ENCODE results near the gene STX2.

DNA sequence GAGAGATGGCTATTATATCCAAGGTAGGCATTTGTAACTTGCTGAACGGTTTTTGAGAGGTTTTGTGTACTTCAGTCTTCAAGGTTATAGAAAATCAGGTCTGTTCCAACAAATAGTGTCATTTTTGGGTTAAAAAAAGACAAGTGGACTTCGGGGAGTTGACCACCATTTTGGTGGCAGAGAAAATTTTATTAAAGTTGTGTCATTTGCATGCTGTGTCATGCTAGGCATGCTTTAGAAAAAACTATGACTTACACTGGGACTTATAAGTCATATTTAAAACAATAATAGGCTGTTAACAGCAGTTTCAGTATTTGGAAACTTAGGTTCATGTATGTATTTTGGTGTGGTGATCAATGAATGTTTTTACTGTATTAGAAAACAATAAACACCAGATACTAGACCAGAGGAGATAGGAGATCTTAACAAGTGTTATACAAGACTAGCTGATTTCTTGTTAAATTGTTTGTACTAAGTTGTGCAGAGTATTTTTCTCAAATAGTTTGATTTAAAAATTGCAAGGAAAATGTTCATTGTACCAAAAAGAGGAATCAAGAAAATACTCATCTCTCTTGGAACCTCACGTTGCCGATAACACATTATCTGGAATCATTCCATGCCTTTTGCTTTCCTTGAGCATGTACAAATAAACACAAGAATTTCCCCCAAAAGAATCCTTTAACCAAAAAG, 34.2 kb upstream of the STX2 start:
- TF ChIP-seq, protein P1, sequence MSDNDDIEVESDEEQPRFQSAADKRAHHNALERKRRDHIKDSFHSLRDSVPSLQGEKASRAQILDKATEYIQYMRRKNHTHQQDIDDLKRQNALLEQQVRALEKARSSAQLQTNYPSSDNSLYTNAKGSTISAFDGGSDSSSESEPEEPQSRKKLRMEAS (IDR thresholded peaks at IDR 0.05; ENCODE audit: insufficient read depth, insufficient read length) = no peak
- TF ChIP-seq MYC (IDR thresholded peaks at IDR 0.05; ENCODE audit: low read depth, low read length) (no peak), POLR2A (IDR thresholded peaks at IDR 0.05; ENCODE audit: low read depth, low read length) (peak; percentile 5), EZH2 (IDR thresholded peaks at IDR 0.05; ENCODE audit: borderline replicate concordance, low read depth, low read length, severe bottlenecking) (no peak), GATA2 (IDR thresholded peaks at IDR 0.05; ENCODE audit: insufficient read depth, insufficient read length, low read depth, low read length) (no peak), POLR2AphosphoS5 (IDR thresholded peaks at IDR 0.05; ENCODE audit: insufficient read depth, low read depth, low read length) (no peak), FOS (IDR thresholded peaks at IDR 0.05; ENCODE audit: borderline replicate concordance, insufficient read depth, low read length) (no peak), JUN (IDR thresholded peaks at IDR 0.05; ENCODE audit: borderline replicate concordance, insufficient read depth, insufficient read length, low read depth) (no peak)
- TF ChIP-seq, protein P2, sequence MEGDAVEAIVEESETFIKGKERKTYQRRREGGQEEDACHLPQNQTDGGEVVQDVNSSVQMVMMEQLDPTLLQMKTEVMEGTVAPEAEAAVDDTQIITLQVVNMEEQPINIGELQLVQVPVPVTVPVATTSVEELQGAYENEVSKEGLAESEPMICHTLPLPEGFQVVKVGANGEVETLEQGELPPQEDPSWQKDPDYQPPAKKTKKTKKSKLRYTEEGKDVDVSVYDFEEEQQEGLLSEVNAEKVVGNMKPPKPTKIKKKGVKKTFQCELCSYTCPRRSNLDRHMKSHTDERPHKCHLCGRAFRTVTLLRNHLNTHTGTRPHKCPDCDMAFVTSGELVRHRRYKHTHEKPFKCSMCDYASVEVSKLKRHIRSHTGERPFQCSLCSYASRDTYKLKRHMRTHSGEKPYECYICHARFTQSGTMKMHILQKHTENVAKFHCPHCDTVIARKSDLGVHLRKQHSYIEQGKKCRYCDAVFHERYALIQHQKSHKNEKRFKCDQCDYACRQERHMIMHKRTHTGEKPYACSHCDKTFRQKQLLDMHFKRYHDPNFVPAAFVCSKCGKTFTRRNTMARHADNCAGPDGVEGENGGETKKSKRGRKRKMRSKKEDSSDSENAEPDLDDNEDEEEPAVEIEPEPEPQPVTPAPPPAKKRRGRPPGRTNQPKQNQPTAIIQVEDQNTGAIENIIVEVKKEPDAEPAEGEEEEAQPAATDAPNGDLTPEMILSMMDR (IDR thresholded peaks at IDR 0.05; ENCODE audit: extremely low read depth in 1 of 2, insufficient read depth in 1 of 2, low read depth in 1 of 2, low read length in 2 of 2) = no peak
